ENCODE data around the gene SLC25A1. TPM values are rescaled to one million over a fixed set of nuclear protein-coding genes. Genes with fewer than 3 reads are reported as not detected.
A peak's percentile ranks its signal among the peaks of the same experiment; 100 is the strongest.
"Not testable (repeated sequence)": the region's sequence is repeated elsewhere in the genome, so short reads cannot be mapped to it uniquely, and the experiment has no call there.

SLC25A1 gene
- total RNA-seq, 8 experiments from 2014 or later: 42.8 to 72.6 (median 62.2) TPM

DNA sequence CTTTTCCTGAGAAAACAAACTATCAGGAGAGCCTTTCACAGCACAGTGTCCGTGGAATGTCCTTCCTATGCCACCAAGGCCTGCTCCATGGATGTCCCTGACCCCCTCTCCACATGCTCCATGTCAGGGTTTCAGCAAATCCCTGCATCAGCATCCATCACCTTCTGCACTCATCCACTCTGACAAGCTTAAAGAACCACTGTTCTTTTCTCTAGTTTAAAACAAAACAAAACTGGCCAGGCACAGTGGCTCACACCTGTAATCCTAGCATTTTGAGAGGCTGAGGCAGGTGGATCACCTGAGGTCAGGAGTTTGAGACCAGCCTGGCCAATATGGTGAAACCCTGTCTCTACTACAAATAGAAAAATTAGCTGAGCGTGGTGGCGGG is 24.3 kb upstream of the SLC25A1 start:
- not testable (repeated sequence) for H3K4me3 ChIP-seq; ATAC-seq (replicated peaks in 6 of 8); H3K4me1 ChIP-seq (replicated peaks in 1 of 2); H3K27ac ChIP-seq
- in situ Hi-C loops (cut with MboI; ENCODE audit: low pct_unique_long_range_greater_than_20kb in 2 of 9, low sequenced_read_pairs in 9 of 9, unreplicated experiment in 9 of 9): loop anchor here in 1 of 9 experiments (25.0 kb wide), 1 partner anchor 135 kb away; no protein-coding TSS in a partner anchor
- 83 to 100% (median 100%) methylated on average over 1 to 2 of the region's 3 CpGs; no CpG with 5 or more reads in 7 of the 10 experiments for WGBS, 10 experiments

DNA sequence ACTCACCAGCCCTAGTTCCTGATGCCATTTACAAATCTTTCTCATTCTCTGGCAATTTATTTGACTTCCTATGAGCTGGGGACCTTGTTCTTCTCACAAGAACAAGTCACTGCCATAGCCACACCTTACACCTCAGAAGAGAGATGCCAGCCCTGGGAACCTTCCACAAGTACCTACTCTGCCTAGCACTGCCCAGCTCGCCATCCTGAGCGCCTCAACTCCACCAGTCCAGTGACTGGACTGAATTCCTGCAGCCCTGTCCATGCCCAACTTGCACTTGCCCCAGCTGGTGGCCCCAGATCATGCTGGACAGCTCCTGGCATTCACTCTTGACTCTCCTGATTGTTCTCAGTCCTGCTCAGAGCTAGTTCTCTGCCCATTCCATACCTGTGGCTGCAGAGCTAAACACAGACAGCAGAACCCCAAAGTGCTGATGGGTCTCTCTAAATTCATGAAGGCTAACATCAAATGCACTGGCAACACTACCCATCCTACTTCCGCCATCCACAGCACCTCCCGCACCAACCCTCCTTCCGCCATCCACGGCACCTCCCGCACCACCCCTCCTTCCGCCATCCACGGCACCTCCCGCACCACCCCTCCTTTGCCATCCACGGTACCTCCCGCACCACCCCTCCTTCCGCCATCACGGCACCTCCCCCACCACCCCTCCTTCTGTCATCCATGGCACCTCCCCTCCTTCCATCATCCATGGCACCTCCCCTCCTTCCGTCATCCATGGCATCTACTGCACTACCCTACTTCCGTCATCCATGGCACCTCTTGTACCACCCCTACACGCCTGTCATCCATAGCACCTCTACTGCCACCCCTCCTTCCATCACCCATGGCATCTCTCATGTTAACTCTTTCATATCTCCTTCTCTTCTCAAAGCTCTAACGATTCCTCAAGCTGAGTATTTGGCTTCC is 23.6 kb upstream of the SLC25A1 start:
- 80 to 100% (median 100%) methylated on average over 1 to 5 of the region's 18 CpGs; no CpG with 5 or more reads in 2 of the 10 experiments for WGBS, 10 experiments
- Histone ChIP-seq H3K4me1 (replicated peaks in 1 of 2) (peaks cover 0 to 4% of the 10 kb centered on the region in 2 donors), H3K4me3 (no peak overlapping the region), H3K27ac (no peak overlapping the region)
- ATAC-seq (replicated peaks in 6 of 8): no peak
- in situ Hi-C loops (cut with MboI; ENCODE audit: low pct_unique_long_range_greater_than_20kb in 2 of 9, low sequenced_read_pairs in 9 of 9, unreplicated experiment in 9 of 9): loop anchor here in 1 of 9 experiments (25.0 kb wide), 1 partner anchor 135 kb away; no protein-coding TSS in a partner anchor

DNA sequence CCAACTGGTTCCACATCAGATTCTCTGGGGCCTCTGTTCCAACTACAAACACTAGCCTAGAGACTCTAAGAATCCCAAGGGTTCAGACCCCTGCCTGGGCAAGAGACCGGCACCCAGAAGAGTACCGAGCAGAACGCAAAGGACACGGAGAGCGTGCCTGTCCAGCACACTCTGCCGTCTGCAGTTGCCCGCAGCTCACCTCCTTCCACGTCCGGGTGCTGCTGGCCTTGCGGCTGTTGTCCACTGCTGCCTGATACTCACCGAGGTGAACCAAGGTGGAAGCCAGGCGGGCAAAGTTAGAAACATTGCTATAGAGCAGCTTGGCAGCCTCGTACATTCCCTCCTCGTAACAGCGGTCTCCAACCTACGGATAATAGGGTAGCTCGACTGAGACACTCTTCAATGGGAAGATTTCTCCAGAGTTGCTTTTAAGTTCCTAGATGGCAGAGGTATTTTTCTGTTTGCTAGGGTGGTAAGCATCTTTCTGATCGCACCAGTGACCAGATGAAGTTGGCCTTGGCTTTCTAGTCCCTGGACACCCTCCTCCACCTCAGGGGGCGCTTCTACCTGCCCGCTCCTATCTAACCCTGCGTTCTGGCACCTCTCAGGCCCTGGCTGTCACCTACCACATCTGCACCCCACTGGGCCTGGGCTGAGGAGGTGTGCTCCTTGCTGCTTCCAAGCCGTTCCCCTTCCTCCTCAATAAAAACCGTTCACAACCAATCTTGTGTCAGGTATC is 22.8 kb upstream of the SLC25A1 start:
- WGBS, 10 experiments: 70 to 100% (median 97%) methylated on average over 1 to 17 of the region's 23 CpGs; no CpG with 5 or more reads in 2 of the 10 experiments
- H3K27ac ChIP-seq: no peak overlapping the region
- in situ Hi-C loops (cut with MboI; ENCODE audit: low pct_unique_long_range_greater_than_20kb in 2 of 9, low sequenced_read_pairs in 9 of 9, unreplicated experiment in 9 of 9): loop anchor here in 1 of 9 experiments (25.0 kb wide), 1 partner anchor 136 kb away; no protein-coding TSS in a partner anchor
- H3K4me3 ChIP-seq: no peak overlapping the region
- no peak for ATAC-seq (replicated peaks in 6 of 8)
- peaks cover 0 to 8% of the 10 kb centered on the region in 2 donors for H3K4me1 ChIP-seq (replicated peaks in 1 of 2)

DNA sequence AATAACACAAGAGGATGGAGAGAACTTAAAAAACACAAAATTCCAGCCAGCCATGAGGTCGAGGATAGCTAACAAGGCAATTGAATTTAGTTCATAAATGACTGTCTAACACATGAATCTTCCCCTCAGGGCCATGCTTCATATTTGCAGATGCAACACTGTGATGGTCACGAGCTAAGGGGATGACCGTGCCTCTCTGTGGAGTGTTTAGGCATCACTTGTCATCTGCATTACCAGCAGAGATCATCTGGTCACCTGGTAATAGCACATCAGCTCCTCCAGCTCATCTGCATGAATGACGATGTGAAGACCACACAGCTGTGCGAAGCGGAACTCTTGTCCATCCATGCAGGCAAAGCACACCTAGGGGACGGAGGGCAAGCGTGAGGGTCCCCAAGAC is 20.9 kb upstream of the SLC25A1 start:
- peak in 2 of 8 experiments; percentile 17 to 45 for ATAC-seq (replicated peaks in 6 of 8)
- in situ Hi-C loops (cut with MboI; ENCODE audit: low pct_unique_long_range_greater_than_20kb in 2 of 9, low sequenced_read_pairs in 9 of 9, unreplicated experiment in 9 of 9): loop anchor here in 2 of 9 experiments (25.0 kb wide), 2 partner anchors 238 to 438 kb away; partner anchors contain the start of genes C22orf39 (in 1 of the 2), HIRA (in 1 of the 2) and MRPL40 (in 1 of the 2)
- WGBS, 10 experiments: 56 to 100% (median 94%) methylated on average over 1 to 7 of the region's 8 CpGs; no CpG with 5 or more reads in 2 of the 10 experiments
- H3K27ac ChIP-seq: no peak overlapping the region
- no peak overlapping the region for H3K4me3 ChIP-seq
- H3K4me1 ChIP-seq (replicated peaks in 1 of 2): peaks cover 0 to 8% of the 10 kb centered on the region in 2 donors

DNA sequence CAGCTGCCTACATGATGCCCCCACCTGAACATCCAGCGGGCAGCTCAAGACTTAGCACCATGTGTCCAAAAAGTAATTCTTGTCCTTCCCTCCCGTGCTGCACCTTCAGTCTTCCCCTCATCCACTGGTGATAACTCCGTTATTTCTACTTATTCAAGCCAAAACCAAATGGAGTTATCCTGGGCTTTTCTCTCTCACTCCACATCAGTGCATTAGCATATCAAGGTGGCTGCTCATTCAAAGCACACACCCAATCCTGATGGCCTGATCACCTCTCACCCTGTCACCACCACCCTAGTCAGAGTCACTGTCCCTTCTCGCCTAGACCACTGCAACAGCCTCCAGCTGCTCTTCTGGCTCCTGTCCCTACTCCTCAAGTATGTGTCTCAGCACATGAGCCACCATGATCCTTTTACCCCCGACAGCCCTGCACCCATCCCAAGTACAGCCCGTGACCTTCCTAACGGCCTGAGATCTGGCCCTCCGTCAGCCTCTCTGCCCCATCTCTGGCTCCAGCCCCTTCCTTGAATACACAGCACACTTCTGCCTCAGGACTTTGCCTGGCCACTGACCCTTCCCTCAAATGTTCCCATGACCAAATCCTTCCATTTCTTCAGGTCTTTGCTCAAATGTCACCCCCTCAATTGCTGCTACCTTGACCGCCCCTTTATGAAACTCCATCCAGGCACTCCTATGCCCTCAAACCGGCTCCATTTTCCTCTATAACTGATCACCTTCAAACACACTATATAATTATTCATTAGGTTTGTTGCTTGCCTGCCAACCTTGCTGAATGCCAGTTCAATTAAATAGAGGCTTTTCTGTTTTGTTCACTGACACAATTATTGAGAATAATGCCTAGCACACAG is 19.7 kb upstream of the SLC25A1 start:
- WGBS, 10 experiments: 83 to 100% (median 91%) methylated on average over 1 to 8 of the region's 10 CpGs; no CpG with 5 or more reads in 1 of the 10 experiments
- in situ Hi-C loops (cut with MboI; ENCODE audit: low pct_unique_long_range_greater_than_20kb in 2 of 9, low sequenced_read_pairs in 9 of 9, unreplicated experiment in 9 of 9): loop anchor here in 2 of 9 experiments (25.0 kb wide), 2 partner anchors 239 to 439 kb away; partner anchors contain the start of genes C22orf39 (in 1 of the 2), HIRA (in 1 of the 2) and MRPL40 (in 1 of the 2)
- no peak for ATAC-seq (replicated peaks in 6 of 8)
- Histone ChIP-seq H3K27ac (no peak overlapping the region), H3K4me1 (replicated peaks in 1 of 2) (peaks cover 0 to 8% of the 10 kb centered on the region in 2 donors), H3K4me3 (no peak overlapping the region)

DNA sequence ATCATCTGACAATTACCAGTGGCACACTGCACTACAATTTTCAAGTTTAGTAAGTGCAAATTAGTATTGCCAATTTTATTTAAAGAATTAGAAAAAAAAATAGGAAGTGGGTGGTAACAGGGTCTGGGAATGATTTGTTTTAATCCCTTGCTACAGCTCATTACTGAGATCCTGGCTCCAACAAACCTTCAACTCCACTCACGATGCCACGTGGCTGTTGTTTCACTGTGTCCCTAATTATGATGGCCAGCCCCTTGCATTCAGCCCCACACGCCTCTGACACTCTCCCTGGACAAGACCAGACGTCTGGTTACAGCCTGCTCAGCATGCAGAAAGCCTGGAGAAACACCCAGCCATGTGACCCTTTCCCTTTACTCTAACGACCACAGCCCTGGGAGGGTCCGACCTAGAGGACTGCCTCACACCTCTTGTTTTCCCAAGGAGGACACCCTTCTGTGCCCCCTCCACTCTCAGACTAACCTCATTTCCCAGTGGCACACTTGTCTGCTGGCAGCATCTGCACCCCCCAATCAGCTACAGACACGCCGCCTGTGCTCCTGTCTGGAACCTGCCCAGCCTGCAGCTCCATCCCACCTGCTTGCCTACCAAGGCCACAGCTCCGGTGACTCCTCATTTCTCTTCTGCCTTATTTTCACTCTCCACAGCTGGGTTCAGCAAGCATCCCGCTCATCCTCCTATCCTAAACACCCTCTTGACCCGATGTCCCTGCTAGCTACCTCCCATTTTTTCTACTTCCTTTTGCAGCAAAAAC is 18.5 kb upstream of the SLC25A1 start:
- peaks cover 0 to 8% of the 10 kb centered on the region in 2 donors for H3K4me1 ChIP-seq (replicated peaks in 1 of 2)
- H3K4me3 ChIP-seq: no peak overlapping the region
- in situ Hi-C loops (cut with MboI; ENCODE audit: low pct_unique_long_range_greater_than_20kb in 2 of 9, low sequenced_read_pairs in 9 of 9, unreplicated experiment in 9 of 9): loop anchor here in 2 of 9 experiments (25.0 kb wide), 2 partner anchors 240 to 440 kb away; partner anchors contain the start of genes C22orf39 (in 1 of the 2), HIRA (in 1 of the 2) and MRPL40 (in 1 of the 2)
- WGBS, 10 experiments: 50 to 100% (median 79%) methylated on average over 1 to 7 of the region's 11 CpGs; no CpG with 5 or more reads in 3 of the 10 experiments
- peak in 6 of 8 experiments; percentile 42 to 95 (median 80) for ATAC-seq (replicated peaks in 6 of 8)
- H3K27ac ChIP-seq: peak overlapping the region in 1 of 2 donors; percentile 64

DNA sequence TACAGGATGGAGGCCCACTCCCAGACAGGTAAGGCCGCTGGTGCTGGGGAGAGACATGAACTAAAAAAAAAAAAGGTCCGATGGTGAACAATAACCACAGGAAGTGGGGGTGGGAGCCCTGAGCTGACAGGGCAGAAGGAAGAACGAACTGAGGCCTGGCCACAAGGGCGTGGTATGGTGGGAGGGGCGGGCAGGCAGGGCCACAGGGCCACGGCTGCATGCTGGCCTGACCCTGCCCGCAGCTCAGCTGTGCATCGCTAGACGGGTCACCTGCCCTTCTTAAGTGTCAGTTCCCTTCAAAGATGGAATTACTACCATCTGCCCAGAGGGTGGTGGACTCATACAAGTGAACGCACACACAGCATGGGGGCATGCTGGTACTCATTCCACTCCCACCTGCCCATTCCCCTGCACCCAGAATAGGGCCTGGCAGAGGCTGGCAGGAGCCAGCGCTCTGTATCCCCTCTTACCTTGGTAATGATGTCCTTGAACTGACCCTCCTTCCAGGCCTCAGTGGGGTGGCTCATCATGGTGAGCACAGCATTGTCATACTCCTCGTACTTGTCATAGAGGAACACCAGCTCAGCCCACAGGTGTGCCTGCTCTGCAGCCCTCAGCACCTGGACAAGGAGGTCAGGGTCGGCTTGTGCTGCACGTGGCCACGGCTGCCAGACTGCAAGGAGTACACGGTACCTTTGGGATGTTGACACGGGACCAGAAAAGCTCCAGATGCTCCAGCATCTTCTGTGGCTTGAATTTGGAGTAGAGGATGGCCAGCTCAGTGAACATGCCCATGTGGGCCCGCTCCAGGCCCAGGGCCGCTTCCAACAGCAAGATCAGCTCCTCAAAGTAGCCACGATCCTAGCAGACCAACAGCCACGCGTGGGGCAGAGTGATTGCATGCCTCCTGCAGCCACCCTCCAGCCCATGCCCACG is 17.5 kb upstream of the SLC25A1 start:
- in situ Hi-C loops (cut with MboI; ENCODE audit: low pct_unique_long_range_greater_than_20kb in 2 of 9, low sequenced_read_pairs in 9 of 9, unreplicated experiment in 9 of 9): loop anchor here in 2 of 9 experiments (25.0 kb wide), 2 partner anchors 241 to 441 kb away; partner anchors contain the start of genes C22orf39 (in 1 of the 2), HIRA (in 1 of the 2) and MRPL40 (in 1 of the 2)
- Histone ChIP-seq H3K27ac (peak overlapping the region in 1 of 2 donors; percentile 10), H3K4me1 (replicated peaks in 1 of 2) (peaks cover 0 to 8% of the 10 kb centered on the region in 2 donors), H3K4me3 (no peak overlapping the region)
- no peak for ATAC-seq (replicated peaks in 6 of 8)
- 52 to 100% (median 83%) methylated on average over 1 to 7 of the region's 23 CpGs; no CpG with 5 or more reads in 3 of the 10 experiments for WGBS, 10 experiments

DNA sequence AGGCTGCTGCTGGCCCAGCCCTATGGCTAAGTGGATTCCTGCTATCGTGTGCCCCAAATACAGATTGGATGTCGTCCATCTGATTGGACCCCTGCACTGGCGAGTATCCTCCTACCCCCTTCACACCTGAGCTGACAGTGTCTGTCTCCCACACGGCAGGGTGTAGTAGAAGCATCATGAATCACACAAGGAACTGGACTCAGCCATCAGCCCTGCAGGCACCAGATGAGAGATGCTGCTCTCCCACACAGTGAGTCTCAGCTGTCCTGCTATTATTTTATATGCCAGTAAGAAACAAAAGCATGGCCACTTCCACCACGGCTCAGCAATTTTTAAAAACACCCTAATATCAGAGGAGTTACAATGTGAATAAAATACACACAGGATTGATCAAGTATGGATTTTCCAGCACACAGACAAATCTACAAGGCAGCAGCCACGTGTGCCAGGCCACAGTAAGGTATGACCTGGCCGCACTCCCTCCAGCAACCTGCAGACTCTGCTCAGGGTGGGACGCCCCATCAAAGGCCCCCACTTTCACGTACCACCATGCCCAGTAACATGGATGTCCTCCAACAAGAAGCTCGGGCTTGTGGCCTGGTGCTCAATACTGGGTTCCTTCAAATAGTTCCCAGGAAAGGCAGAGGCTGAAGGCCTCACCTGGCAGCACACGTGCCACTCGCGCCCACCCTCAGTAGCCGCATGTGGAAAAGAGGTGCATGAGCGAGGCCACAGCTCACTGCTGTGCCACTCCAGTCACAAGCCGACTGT is 16.4 kb upstream of the SLC25A1 start:
- Histone ChIP-seq H3K27ac (no peak overlapping the region), H3K4me1 (replicated peaks in 1 of 2) (peaks cover 0 to 8% of the 10 kb centered on the region in 2 donors), H3K4me3 (no peak overlapping the region)
- WGBS, 10 experiments: 82 to 100% (median 91%) methylated on average over 2 to 9 of the region's 16 CpGs; no CpG with 5 or more reads in 4 of the 10 experiments
- ATAC-seq (replicated peaks in 6 of 8): no peak
- in situ Hi-C loops (cut with MboI; ENCODE audit: low pct_unique_long_range_greater_than_20kb in 2 of 9, low sequenced_read_pairs in 9 of 9, unreplicated experiment in 9 of 9): loop anchor here in 2 of 9 experiments (25.0 kb wide), 2 partner anchors 242 to 442 kb away; partner anchors contain the start of genes C22orf39 (in 1 of the 2), HIRA (in 1 of the 2) and MRPL40 (in 1 of the 2)

DNA sequence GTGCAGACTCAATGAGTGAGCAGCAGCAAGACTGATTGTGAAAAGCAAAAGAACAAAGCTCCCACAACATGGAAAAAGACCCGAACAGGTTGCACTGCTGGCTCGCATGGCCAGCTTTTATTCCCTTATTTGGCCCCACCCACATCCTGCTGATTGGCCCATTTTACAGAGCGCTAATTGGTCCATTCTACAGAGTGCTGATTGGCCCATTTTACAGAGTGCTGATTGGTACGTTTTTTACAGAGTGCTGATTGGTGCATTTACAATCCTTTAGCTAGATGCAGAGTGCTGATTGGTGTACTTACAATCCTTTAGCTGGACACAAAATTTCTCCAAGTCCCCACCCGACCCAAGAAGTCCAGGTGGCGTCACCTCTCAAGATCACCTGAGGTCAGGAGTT is 15.3 kb upstream of the SLC25A1 start:
- Histone ChIP-seq H3K4me1 (replicated peaks in 1 of 2) (peaks cover 0 to 8% of the 10 kb centered on the region in 2 donors), H3K4me3 (no peak overlapping the region), H3K27ac (no peak overlapping the region)
- in situ Hi-C loops (cut with MboI; ENCODE audit: low pct_unique_long_range_greater_than_20kb in 2 of 9, low sequenced_read_pairs in 9 of 9, unreplicated experiment in 9 of 9): loop anchor here in 2 of 9 experiments (25.0 kb wide), 2 partner anchors 243 to 443 kb away; partner anchors contain the start of genes C22orf39 (in 1 of the 2), HIRA (in 1 of the 2) and MRPL40 (in 1 of the 2)
- 80 to 100% (median 94%) methylated on average over 1 to 6 of the region's 6 CpGs; no CpG with 5 or more reads in 3 of the 10 experiments for WGBS, 10 experiments
- no peak for ATAC-seq (replicated peaks in 6 of 8)

All from motor neuron (in vitro differentiated cells).